ENCODE measurements around the gene SCRG1.

DNA sequence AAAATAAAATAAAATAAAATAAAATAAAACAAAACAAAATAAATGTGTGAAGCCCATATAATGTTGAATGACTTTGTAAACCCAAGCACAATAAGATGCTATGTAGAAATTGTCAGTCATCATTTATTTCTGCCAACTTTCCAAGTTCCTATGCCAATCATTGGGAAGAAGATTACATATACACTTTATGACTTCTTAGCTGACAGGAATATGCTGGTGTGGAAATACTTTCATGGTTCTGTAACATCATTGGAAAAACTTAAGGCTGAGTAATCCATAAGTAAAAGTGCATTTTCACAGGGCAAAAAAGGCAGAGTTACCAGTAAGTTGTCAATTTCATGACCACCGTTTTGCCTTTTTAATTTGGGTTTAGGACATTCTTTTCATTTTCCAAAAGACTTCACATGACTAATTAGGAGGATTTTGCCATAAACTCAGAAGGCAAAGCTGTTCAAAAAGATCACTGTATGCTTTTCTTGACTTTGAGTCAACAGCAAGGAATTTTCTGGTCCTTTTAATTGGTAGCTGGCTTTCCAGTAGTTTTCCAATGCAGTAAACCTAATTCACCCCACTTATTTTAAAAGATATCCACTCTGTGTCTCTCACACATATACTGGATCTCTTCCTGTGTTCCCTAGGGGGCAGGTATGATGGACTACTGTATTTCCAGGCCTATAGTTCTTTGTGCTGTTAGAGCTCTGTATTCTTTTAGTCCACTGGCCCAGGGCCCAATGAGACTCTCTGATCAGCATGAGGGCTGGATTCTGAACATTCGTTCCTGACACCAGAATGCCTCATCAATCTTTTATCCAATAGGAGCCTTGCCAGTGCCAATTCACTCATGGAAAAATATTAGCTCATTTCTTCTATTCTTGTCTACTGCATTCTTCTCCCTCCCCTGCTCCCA lies 26.2 kb upstream of the SCRG1 start:
- no peak for TF ChIP-seq ISL1 (CRISPR knock-in tag; IDR thresholded peaks at IDR 0.05)
- TF ChIP-seq, protein P1, sequence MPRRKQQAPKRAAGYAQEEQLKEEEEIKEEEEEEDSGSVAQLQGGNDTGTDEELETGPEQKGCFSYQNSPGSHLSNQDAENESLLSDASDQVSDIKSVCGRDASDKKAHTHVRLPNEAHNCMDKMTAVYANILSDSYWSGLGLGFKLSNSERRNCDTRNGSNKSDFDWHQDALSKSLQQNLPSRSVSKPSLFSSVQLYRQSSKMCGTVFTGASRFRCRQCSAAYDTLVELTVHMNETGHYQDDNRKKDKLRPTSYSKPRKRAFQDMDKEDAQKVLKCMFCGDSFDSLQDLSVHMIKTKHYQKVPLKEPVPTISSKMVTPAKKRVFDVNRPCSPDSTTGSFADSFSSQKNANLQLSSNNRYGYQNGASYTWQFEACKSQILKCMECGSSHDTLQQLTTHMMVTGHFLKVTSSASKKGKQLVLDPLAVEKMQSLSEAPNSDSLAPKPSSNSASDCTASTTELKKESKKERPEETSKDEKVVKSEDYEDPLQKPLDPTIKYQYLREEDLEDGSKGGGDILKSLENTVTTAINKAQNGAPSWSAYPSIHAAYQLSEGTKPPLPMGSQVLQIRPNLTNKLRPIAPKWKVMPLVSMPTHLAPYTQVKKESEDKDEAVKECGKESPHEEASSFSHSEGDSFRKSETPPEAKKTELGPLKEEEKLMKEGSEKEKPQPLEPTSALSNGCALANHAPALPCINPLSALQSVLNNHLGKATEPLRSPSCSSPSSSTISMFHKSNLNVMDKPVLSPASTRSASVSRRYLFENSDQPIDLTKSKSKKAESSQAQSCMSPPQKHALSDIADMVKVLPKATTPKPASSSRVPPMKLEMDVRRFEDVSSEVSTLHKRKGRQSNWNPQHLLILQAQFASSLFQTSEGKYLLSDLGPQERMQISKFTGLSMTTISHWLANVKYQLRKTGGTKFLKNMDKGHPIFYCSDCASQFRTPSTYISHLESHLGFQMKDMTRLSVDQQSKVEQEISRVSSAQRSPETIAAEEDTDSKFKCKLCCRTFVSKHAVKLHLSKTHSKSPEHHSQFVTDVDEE (CRISPR knock-in tag; IDR thresholded peaks at IDR 0.05) = no peak

Measured in SK-N-SH treated with all-trans-retinoic acid at 6 μM for 48 hours (cell line).